SK-N-SH treated with all-trans-retinoic acid at 6 μM for 48 hours (cell line): Measurements from ENCODE around the gene PDLIM7.

ENCODE experiments used
- OSR1 ChIP-seq: fragments of 250-450 bp; sonication (Bioruptor Pico); IDR thresholded peaks from 2 replicates; pipeline ENCODE4 v1.8.0; 2022; ENCODE audit warnings: moderate library complexity, mild to moderate bottlenecking, inconsistent platforms
- RARB ChIP-seq: fragments of 250-450 bp; sonication (Bioruptor Pico); IDR thresholded peaks from 2 replicates; pipeline ENCODE4 v1.8.0; 2021; ENCODE audit warnings: mild to moderate bottlenecking, moderate library complexity
- ZFP30 ChIP-seq: fragments of 450-650 bp; formaldehyde crosslinking; IDR thresholded peaks from 2 replicates; pipeline ENCODE4 v1.5.0; 2022; ENCODE audit warnings: mild to moderate bottlenecking, moderate library complexity
- TF ChIP-seq, protein P1 (sequence below): fragments of 250-450 bp; sonication (Bioruptor Pico); IDR thresholded peaks from 2 replicates; pipeline ENCODE4 v1.8.0; 2020; ENCODE audit warnings: mild to moderate bottlenecking, moderate library complexity, borderline replicate concordance
- TF ChIP-seq, protein P2 (sequence below): fragments of 250-450 bp; sonication (Bioruptor Pico); IDR thresholded peaks from 2 replicates; pipeline ENCODE4 v1.5.0; 2020; ENCODE audit warnings: mild to moderate bottlenecking, moderate library complexity

DNA sequence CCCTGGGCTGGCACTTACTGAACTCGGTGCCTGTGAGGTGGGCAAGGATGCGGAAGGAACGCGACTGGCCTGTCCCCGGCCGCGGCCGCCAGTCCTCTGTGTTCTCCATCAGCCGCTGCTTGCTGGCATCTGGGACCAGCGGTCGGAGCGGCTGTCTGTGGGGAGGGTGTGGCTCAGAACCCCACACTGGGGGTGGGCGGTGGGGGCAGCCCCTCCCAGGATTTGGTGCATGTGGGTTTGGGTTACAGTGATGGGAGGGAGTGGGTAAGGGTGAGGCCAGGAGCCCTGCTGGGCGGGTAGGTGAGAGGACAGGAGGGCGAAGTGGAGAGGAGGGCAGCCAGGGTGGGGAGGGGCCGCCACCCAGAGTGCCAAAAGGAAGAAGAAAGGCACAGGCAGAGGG is 6.4 kb downstream of the PDLIM7 start:
- TF ChIP-seq ZFP30 (CRISPR knock-in tag) (no peak), OSR1 (CRISPR knock-in tag) (no peak), RARB (no peak)
- TF ChIP-seq, protein P1, sequence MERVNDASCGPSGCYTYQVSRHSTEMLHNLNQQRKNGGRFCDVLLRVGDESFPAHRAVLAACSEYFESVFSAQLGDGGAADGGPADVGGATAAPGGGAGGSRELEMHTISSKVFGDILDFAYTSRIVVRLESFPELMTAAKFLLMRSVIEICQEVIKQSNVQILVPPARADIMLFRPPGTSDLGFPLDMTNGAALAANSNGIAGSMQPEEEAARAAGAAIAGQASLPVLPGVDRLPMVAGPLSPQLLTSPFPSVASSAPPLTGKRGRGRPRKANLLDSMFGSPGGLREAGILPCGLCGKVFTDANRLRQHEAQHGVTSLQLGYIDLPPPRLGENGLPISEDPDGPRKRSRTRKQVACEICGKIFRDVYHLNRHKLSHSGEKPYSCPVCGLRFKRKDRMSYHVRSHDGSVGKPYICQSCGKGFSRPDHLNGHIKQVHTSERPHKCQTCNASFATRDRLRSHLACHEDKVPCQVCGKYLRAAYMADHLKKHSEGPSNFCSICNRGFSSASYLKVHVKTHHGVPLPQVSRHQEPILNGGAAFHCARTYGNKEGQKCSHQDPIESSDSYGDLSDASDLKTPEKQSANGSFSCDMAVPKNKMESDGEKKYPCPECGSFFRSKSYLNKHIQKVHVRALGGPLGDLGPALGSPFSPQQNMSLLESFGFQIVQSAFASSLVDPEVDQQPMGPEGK = no peak
- TF ChIP-seq, protein P2, sequence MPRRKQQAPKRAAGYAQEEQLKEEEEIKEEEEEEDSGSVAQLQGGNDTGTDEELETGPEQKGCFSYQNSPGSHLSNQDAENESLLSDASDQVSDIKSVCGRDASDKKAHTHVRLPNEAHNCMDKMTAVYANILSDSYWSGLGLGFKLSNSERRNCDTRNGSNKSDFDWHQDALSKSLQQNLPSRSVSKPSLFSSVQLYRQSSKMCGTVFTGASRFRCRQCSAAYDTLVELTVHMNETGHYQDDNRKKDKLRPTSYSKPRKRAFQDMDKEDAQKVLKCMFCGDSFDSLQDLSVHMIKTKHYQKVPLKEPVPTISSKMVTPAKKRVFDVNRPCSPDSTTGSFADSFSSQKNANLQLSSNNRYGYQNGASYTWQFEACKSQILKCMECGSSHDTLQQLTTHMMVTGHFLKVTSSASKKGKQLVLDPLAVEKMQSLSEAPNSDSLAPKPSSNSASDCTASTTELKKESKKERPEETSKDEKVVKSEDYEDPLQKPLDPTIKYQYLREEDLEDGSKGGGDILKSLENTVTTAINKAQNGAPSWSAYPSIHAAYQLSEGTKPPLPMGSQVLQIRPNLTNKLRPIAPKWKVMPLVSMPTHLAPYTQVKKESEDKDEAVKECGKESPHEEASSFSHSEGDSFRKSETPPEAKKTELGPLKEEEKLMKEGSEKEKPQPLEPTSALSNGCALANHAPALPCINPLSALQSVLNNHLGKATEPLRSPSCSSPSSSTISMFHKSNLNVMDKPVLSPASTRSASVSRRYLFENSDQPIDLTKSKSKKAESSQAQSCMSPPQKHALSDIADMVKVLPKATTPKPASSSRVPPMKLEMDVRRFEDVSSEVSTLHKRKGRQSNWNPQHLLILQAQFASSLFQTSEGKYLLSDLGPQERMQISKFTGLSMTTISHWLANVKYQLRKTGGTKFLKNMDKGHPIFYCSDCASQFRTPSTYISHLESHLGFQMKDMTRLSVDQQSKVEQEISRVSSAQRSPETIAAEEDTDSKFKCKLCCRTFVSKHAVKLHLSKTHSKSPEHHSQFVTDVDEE (CRISPR knock-in tag) = no peak
